Measurements from ENCODE around the gene DALRD3. TPM values are rescaled to one million over a fixed set of nuclear protein-coding genes. Genes with fewer than 3 reads are reported as not detected.
A peak's percentile ranks its signal among the peaks of the same experiment; 100 is the strongest.

The DALRD3 gene
- total RNA-seq, 1 donor from 2014 or later: 32.9 TPM

DNA sequence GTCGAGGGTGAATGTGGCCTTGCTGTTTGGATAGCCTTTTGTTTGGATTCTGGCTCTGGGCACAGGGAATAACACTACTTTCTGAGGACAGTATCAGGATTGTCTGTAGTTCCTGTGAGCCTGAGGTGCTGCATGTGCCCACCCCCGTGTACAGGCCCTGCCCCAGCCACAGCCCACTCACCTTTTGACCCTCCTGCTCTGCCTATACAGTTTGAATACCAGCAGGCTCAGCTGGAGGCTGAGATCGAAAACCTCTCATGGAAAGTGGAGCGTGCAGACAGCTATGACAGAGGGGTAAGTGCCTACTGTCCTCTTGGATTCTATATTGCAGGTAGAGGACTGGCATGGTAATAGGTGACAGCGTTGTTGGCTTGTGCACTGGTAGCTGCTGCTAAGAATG, 35.7 kb downstream of the DALRD3 start:
- H3K9me3 Mint-ChIP-seq: no peaks in the 10 kb centered on the region
- H3K36me3 Mint-ChIP-seq: peaks cover 18% of the 10 kb centered on the region
- Histone ChIP-seq H3K4me1 (no peaks in the 10 kb centered on the region), H3K9me3 (ENCODE audit: low read depth) (no peaks in the 10 kb centered on the region), H3K4me3 (no peak overlapping the region), H2AFZ (replicated peaks) (no peak overlapping the region), H3F3A (ENCODE audit: low read depth) (peaks cover 2% of the 10 kb centered on the region), H3K36me3 (no peaks in the 10 kb centered on the region), H3K79me2 (ENCODE audit: low read depth) (no peaks in the 10 kb centered on the region), H4K20me1 (ENCODE audit: low read depth) (peaks cover 3% of the 10 kb centered on the region), H3K27ac (no peak overlapping the region), H3K9ac (no peak overlapping the region), H3K27me3 (no peaks in the 10 kb centered on the region), H3K4me2 (no peak overlapping the region)
- H3K4me1 Mint-ChIP-seq: no peaks in the 10 kb centered on the region
- no peak for TF ChIP-seq EZH2phosphoT487 (IDR thresholded peaks at IDR 0.05)
- TF ChIP-seq, protein P1, sequence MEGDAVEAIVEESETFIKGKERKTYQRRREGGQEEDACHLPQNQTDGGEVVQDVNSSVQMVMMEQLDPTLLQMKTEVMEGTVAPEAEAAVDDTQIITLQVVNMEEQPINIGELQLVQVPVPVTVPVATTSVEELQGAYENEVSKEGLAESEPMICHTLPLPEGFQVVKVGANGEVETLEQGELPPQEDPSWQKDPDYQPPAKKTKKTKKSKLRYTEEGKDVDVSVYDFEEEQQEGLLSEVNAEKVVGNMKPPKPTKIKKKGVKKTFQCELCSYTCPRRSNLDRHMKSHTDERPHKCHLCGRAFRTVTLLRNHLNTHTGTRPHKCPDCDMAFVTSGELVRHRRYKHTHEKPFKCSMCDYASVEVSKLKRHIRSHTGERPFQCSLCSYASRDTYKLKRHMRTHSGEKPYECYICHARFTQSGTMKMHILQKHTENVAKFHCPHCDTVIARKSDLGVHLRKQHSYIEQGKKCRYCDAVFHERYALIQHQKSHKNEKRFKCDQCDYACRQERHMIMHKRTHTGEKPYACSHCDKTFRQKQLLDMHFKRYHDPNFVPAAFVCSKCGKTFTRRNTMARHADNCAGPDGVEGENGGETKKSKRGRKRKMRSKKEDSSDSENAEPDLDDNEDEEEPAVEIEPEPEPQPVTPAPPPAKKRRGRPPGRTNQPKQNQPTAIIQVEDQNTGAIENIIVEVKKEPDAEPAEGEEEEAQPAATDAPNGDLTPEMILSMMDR (IDR thresholded peaks at IDR 0.05): no peak
- TF ChIP-seq EZH2 (IDR thresholded peaks at IDR 0.05): no peak
- no peak overlapping the region for H3K4me3 Mint-ChIP-seq
- no peak for DNase-seq (ENCODE audit: low spot score)
- peaks cover 9% of the 10 kb centered on the region for H3K27me3 Mint-ChIP-seq (ENCODE audit: insufficient read depth, low read depth)
- peak overlapping the region; percentile 26 for H3K27ac Mint-ChIP-seq

DNA sequence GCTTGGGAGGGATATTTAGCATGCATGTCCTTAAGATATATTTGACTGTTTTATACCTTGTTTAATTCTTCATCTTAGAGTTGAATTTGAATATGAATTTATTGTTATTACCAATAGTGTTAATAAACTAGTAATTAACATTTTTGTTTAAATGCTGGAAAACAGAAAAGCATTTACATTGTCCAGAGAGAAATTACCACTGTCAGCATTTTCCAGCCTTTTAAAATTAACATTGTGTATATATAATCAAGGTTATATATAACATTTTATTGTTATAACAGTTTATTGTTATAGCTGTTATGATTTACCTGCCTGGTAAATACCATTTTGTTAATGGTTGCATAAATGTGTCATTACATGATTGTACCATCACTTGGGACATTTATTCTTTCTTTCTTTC, 36.4 kb downstream of the DALRD3 start:
- Mint-ChIP-seq H3K4me1 (no peaks in the 10 kb centered on the region), H3K4me3 (no peak overlapping the region), H3K9me3 (no peaks in the 10 kb centered on the region), H3K27me3 (ENCODE audit: insufficient read depth, low read depth) (peaks cover 9% of the 10 kb centered on the region), H3K36me3 (peaks cover 18% of the 10 kb centered on the region), H3K27ac (no peak overlapping the region)
- H3K9me3 ChIP-seq (ENCODE audit: low read depth): no peaks in the 10 kb centered on the region
- no peaks in the 10 kb centered on the region for H3F3A ChIP-seq (ENCODE audit: low read depth)
- H3K4me3 ChIP-seq: no peak overlapping the region
- H3K27ac ChIP-seq: no peak overlapping the region
- no peak overlapping the region for H3K4me2 ChIP-seq
- TF ChIP-seq EZH2phosphoT487 (IDR thresholded peaks at IDR 0.05) (no peak), EZH2 (IDR thresholded peaks at IDR 0.05) (no peak)
- TF ChIP-seq, protein P1 (IDR thresholded peaks at IDR 0.05): no peak
- H2AFZ ChIP-seq (replicated peaks): no peak overlapping the region
- H4K20me1 ChIP-seq (ENCODE audit: low read depth): peaks cover 3% of the 10 kb centered on the region
- no peaks in the 10 kb centered on the region for H3K4me1 ChIP-seq
- no peak overlapping the region for H3K9ac ChIP-seq
- no peaks in the 10 kb centered on the region for H3K27me3 ChIP-seq
- no peaks in the 10 kb centered on the region for H3K79me2 ChIP-seq (ENCODE audit: low read depth)
- no peaks in the 10 kb centered on the region for H3K36me3 ChIP-seq
- no peak for DNase-seq (ENCODE audit: low spot score)

DNA sequence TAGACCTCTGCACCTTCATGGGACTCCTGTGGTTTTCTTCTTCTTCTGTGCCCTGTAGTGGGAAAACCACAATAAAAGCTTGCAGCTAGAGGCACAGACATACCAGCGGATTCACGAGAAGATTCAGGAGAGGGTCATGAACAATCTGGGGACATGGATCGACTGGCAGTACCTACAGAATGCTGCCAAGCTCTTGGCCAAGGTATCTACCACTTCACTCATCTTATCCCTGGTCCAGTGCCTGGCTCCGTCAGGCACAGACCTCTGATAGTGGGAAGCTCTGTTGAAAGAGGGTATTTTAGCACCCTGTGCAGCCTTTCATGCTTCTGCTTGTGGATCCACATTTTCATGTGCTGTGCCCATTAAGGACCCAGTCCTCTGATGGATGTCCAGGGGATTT, 38.1 kb downstream of the DALRD3 start:
- no peak overlapping the region for H2AFZ ChIP-seq (replicated peaks)
- no peaks in the 10 kb centered on the region for H3F3A ChIP-seq (ENCODE audit: low read depth)
- H3K79me2 ChIP-seq (ENCODE audit: low read depth): no peaks in the 10 kb centered on the region
- Mint-ChIP-seq H3K36me3 (peaks cover 21% of the 10 kb centered on the region), H3K9me3 (no peaks in the 10 kb centered on the region), H3K27me3 (ENCODE audit: insufficient read depth, low read depth) (peaks cover 6% of the 10 kb centered on the region), H3K4me1 (no peaks in the 10 kb centered on the region), H3K4me3 (no peak overlapping the region), H3K27ac (no peak overlapping the region)
- H4K20me1 ChIP-seq (ENCODE audit: low read depth): peaks cover 3% of the 10 kb centered on the region
- no peak overlapping the region for H3K9ac ChIP-seq
- no peak overlapping the region for H3K27ac ChIP-seq
- no peaks in the 10 kb centered on the region for H3K27me3 ChIP-seq
- TF ChIP-seq EZH2phosphoT487 (IDR thresholded peaks at IDR 0.05) (no peak), EZH2 (IDR thresholded peaks at IDR 0.05) (no peak)
- TF ChIP-seq, protein P1 (IDR thresholded peaks at IDR 0.05): no peak
- no peaks in the 10 kb centered on the region for H3K36me3 ChIP-seq
- no peak overlapping the region for H3K4me2 ChIP-seq
- H3K9me3 ChIP-seq (ENCODE audit: low read depth): no peaks in the 10 kb centered on the region
- no peak overlapping the region for H3K4me3 ChIP-seq
- H3K4me1 ChIP-seq: no peaks in the 10 kb centered on the region
- DNase-seq (ENCODE audit: low spot score): no peak
